Neuronal stem cell (in vitro differentiated cells): ENCODE results near the gene VGF.

ENCODE experiments used
- DNase-seq: peaks from one replicate; pipeline ENCODE4 v3.0.0-alpha.2; 2013; ENCODE audit warnings: low spot score
- H2AFZ ChIP-seq: one replicate; pipeline ENCODE4 v1.6.1; 2013; ENCODE audit warnings: mild to moderate bottlenecking, low read length, inconsistent platforms
- H2AK5ac ChIP-seq: 2 replicates; pipeline ENCODE4 v1.6.1; 2013; ENCODE audit warnings: low read depth, mild to moderate bottlenecking, inconsistent platforms, low read length, moderate library complexity, mixed read lengths
- H2BK120ac ChIP-seq: 2 replicates; pipeline ENCODE4 v1.6.1; 2013; ENCODE audit warnings: low read depth, mild to moderate bottlenecking, inconsistent platforms, low read length, moderate library complexity, mixed read lengths
- H2BK12ac ChIP-seq: one replicate; pipeline ENCODE4 v1.6.1; 2013; ENCODE audit warnings: low read length, inconsistent platforms
- H2BK15ac ChIP-seq: 2 replicates; pipeline ENCODE4 v1.6.1; 2013; ENCODE audit warnings: mild to moderate bottlenecking, low read length, inconsistent platforms, mixed read lengths
- H2BK5ac ChIP-seq: one replicate; pipeline ENCODE4 v1.6.1; 2013; ENCODE audit warnings: inconsistent platforms, mild to moderate bottlenecking, low read length, moderate library complexity
- H3K14ac ChIP-seq: one replicate; pipeline ENCODE4 v1.6.1; 2013; ENCODE audit warnings: low read length, inconsistent platforms
- H3K18ac ChIP-seq: 2 replicates; pipeline ENCODE4 v1.6.1; 2013; ENCODE audit warnings: low read length, inconsistent platforms
- H3K23ac ChIP-seq: 2 replicates; pipeline ENCODE4 v1.6.1; 2013; ENCODE audit warnings: low read depth, mild to moderate bottlenecking, mixed read lengths, low read length, inconsistent platforms; ENCODE audit not compliant: poor library complexity
- H3K27ac ChIP-seq: replicated peaks from 3 replicates; pipeline ENCODE4 v1.5.1; 2013; ENCODE audit warnings: low read length, inconsistent platforms
- H3K27me3 ChIP-seq, 3 experiments: 2 replicates each; pipeline ENCODE4 v1.6.1; 2013; ENCODE audit warnings: low read length in 3 of 3, mild to moderate bottlenecking in 2 of 3, inconsistent platforms in 1 of 3, low read depth in 1 of 3, mixed read lengths in 1 of 3, moderate library complexity in 1 of 3; ENCODE audit not compliant: control insufficient read depth in 3 of 3, insufficient read depth in 3 of 3
- H3K36me3 ChIP-seq, 2 donors: replicated peaks in 1 of 2; 2 replicates each; pipeline ENCODE4 v1.6.1; 2013; ENCODE audit warnings: low read length in 2 of 2; ENCODE audit not compliant: control insufficient read depth in 2 of 2, insufficient read depth in 2 of 2
- H3K4ac ChIP-seq: 2 replicates; pipeline ENCODE4 v1.6.1; 2013; ENCODE audit warnings: inconsistent platforms, mild to moderate bottlenecking, low read length, moderate library complexity
- H3K4me1 ChIP-seq, 2 donors: 1 replicate in 1 of 2; 2 replicates in 1 of 2; pipeline ENCODE4 v1.6.1; 2013; ENCODE audit warnings: low read length in 2 of 2, low read depth in 1 of 2; ENCODE audit not compliant: control insufficient read depth in 2 of 2, insufficient read depth in 1 of 2
- H3K4me2 ChIP-seq: one replicate; pipeline ENCODE4 v1.6.1; 2013; ENCODE audit warnings: mild to moderate bottlenecking, low read length, inconsistent platforms; ENCODE audit not compliant: insufficient read depth, poor library complexity, severe bottlenecking
- H3K4me3 ChIP-seq, 2 donors: 2 replicates each; pipeline ENCODE4 v1.5.1; 2013; ENCODE audit warnings: low read length in 2 of 2, mild to moderate bottlenecking in 2 of 2, inconsistent platforms in 1 of 2, moderate library complexity in 1 of 2
- H3K79me1 ChIP-seq: one replicate; pipeline ENCODE4 v1.6.1; 2013; ENCODE audit warnings: low read depth, mild to moderate bottlenecking, inconsistent platforms, low read length, moderate library complexity
- H3K9ac ChIP-seq: one replicate; pipeline ENCODE4 v1.6.1; 2013; ENCODE audit warnings: mild to moderate bottlenecking, low read depth, low read length, inconsistent platforms; ENCODE audit not compliant: poor library complexity
- H3K9me3 ChIP-seq, 2 donors: replicated peaks in 1 of 2; 2 replicates each; pipeline versions ENCODE3 to v1.6.1; 2013; ENCODE audit warnings: low read length in 2 of 2, mild to moderate bottlenecking in 2 of 2, inconsistent platforms in 1 of 2, low read depth in 1 of 2, mixed read lengths in 1 of 2, moderate library complexity in 1 of 2; ENCODE audit not compliant: control insufficient read depth in 2 of 2, insufficient read depth in 1 of 2
- H4K8ac ChIP-seq: one replicate; pipeline ENCODE4 v1.6.1; 2013; ENCODE audit warnings: low read depth, mild to moderate bottlenecking, inconsistent platforms, low read length, moderate library complexity
- H4K91ac ChIP-seq: one replicate; pipeline ENCODE4 v1.6.1; 2013; ENCODE audit warnings: low read length, low read depth, mild to moderate bottlenecking, inconsistent platforms; ENCODE audit not compliant: poor library complexity
- WGBS, 2 donors: extraction: QIAGEN DNeasy Blood & Tissue Kit; methylation state at CpG; one replicate each; pipeline ENCODE4 v1.1.7; 2013; ENCODE audit warnings: missing lambda C conversion rate in 2 of 2, mixed read lengths in 1 of 2; ENCODE audit not compliant: insufficient read length in 2 of 2, insufficient replicate concordance in 1 of 2; ENCODE audit errors: extremely low coverage in 2 of 2; 5-methylcytosine and 5-hydroxymethylcytosine counted together

Gene VGF

GRCh38 chr7:101155303-101155702, 10.1 kb downstream of the VGF start:
- no peaks in the 10 kb centered on the region for H3K27me3 ChIP-seq
- no peak overlapping the region for H2BK12ac ChIP-seq
- no peaks in the 10 kb centered on the region for H3K9me3 ChIP-seq
- peak overlapping the region; percentile 66 for H3K9ac ChIP-seq
- H4K8ac ChIP-seq, result no peak overlapping the region
- H2AK5ac ChIP-seq, result peak overlapping the region; percentile 54
- peak overlapping the region; percentile 99 for H3K18ac ChIP-seq
- peaks cover 9 to 11% of the 10 kb centered on the region in 2 donors for H3K4me1 ChIP-seq
- no peak for DNase-seq
- H3K4me3 ChIP-seq, result peak overlapping the region; percentile 88 to 90
- peak overlapping the region; percentile 96 for H2AFZ ChIP-seq
- peaks cover 4 to 36% of the 10 kb centered on the region in 2 donors for H3K36me3 ChIP-seq
- no peak overlapping the region for H3K27ac ChIP-seq
- no peak overlapping the region for H3K4ac ChIP-seq
- peak overlapping the region; percentile 64 for H3K4me2 ChIP-seq
- H2BK120ac ChIP-seq, result no peak overlapping the region
- no peak overlapping the region for H2BK5ac ChIP-seq
- no CpG with 5 or more reads among the region's 4 CpGs for WGBS, 2 donors
- H3K14ac ChIP-seq, result peak overlapping the region; percentile 58
- no peak overlapping the region for H4K91ac ChIP-seq
- no peaks in the 10 kb centered on the region for H3K79me1 ChIP-seq
- no peak overlapping the region for H3K23ac ChIP-seq
- no peak overlapping the region for H2BK15ac ChIP-seq

GRCh38 chr7:101154693-101155102, 10.7 kb downstream of the VGF start:
- Histone ChIP-seq H4K91ac (no peak overlapping the region), H2AFZ (peak overlapping the region; percentile 96), H2AK5ac (peak overlapping the region; percentile 43), H3K27me3 (no peaks in the 10 kb centered on the region), H3K4me1 (peaks cover 9% of the 10 kb centered on the region in 2 donors), H3K9me3 (no peaks in the 10 kb centered on the region), H2BK15ac (peak overlapping the region; percentile 98), H3K4me2 (peak overlapping the region; percentile 64), H4K8ac (no peak overlapping the region), H2BK5ac (peak overlapping the region; percentile 83), H3K4ac (no peak overlapping the region), H3K18ac (peak overlapping the region; percentile 99), H3K36me3 (peaks cover 4 to 30% of the 10 kb centered on the region in 2 donors), H3K27ac (no peak overlapping the region), H3K14ac (no peak overlapping the region), H3K4me3 (peak overlapping the region; percentile 88 to 90), H3K23ac (peak overlapping the region; percentile 80), H3K79me1 (no peaks in the 10 kb centered on the region), H2BK12ac (no peak overlapping the region), H2BK120ac (peak overlapping the region; percentile 51), H3K9ac (peak overlapping the region; percentile 94)
- no CpG with 5 or more reads among the region's 34 CpGs for WGBS, 2 donors
- no peak for DNase-seq

GRCh38 chr7:101153969-101154692, 11.2 kb downstream of the VGF start, which contains the start of gene AP1S1:
Gene AP1S1, plus strand, starts transcription at chr7:101154476. Its CDS starts 39 bp downstream, at chr7:101154515.
- H3K23ac ChIP-seq, result peak within 1 kb of the TSS; percentile 80
- peak within 1 kb of the TSS; percentile 94 for H3K9ac ChIP-seq
- peak; percentile 100 for DNase-seq
- no peaks in the 10 kb centered on the region for H3K79me1 ChIP-seq
- no CpG with 5 or more reads among the region's 51 CpGs for WGBS, 2 donors
- peak within 1 kb of the TSS; percentile 96 for H2AFZ ChIP-seq
- H2BK15ac ChIP-seq, result peak within 1 kb of the TSS; percentile 98
- peak within 1 kb of the TSS; percentile 58 for H3K14ac ChIP-seq
- peak within 1 kb of the TSS; percentile 64 for H3K4me2 ChIP-seq
- H2BK5ac ChIP-seq, result peak within 1 kb of the TSS; percentile 83
- peak within 1 kb of the TSS; percentile 88 to 90 for H3K4me3 ChIP-seq
- peak within 1 kb of the TSS; percentile 99 for H3K18ac ChIP-seq
- no peak within 1 kb of the TSS for H3K4ac ChIP-seq
- H3K9me3 ChIP-seq, result no peaks in the 10 kb centered on the region
- no peak within 1 kb of the TSS for H3K27ac ChIP-seq
- H3K4me1 ChIP-seq, result peaks cover 8 to 9% of the 10 kb centered on the region in 2 donors
- no peak within 1 kb of the TSS for H4K8ac ChIP-seq
- peak within 1 kb of the TSS; percentile 51 for H2BK120ac ChIP-seq
- no peak within 1 kb of the TSS for H4K91ac ChIP-seq
- peaks cover 2 to 25% of the 10 kb centered on the region in 2 donors for H3K36me3 ChIP-seq
- no peaks in the 10 kb centered on the region for H3K27me3 ChIP-seq
- peak within 1 kb of the TSS; percentile 54 for H2AK5ac ChIP-seq
- no peak within 1 kb of the TSS for H2BK12ac ChIP-seq

GRCh38 chr7:101151908-101152651, 13.3 kb downstream of the VGF start:
- Histone ChIP-seq H3K4me1 (peaks cover 8 to 9% of the 10 kb centered on the region in 2 donors), H3K18ac (no peak overlapping the region), H2BK120ac (no peak overlapping the region), H2BK5ac (no peak overlapping the region), H3K14ac (no peak overlapping the region), H3K23ac (no peak overlapping the region), H2BK15ac (no peak overlapping the region), H3K27me3 (no peaks in the 10 kb centered on the region), H3K36me3 (peaks cover 2 to 7% of the 10 kb centered on the region in 2 donors), H3K27ac (no peak overlapping the region), H4K91ac (no peak overlapping the region), H3K4me2 (no peak overlapping the region), H3K9me3 (no peaks in the 10 kb centered on the region), H2AK5ac (no peak overlapping the region), H3K79me1 (no peaks in the 10 kb centered on the region), H2BK12ac (no peak overlapping the region), H2AFZ (no peak overlapping the region), H3K4me3 (no peak overlapping the region), H3K9ac (no peak overlapping the region), H4K8ac (no peak overlapping the region), H3K4ac (no peak overlapping the region)
- WGBS, 2 donors, result no CpG with 5 or more reads among the region's 2 CpGs
- no peak for DNase-seq
